Lung (tissue), 12 donors: ENCODE results near the gene DOCK4. TPM values are rescaled to one million over a fixed set of nuclear protein-coding genes. Genes with fewer than 3 reads are reported as not detected.

Experiments used
- ATAC-seq: fragments of 200-7000 bp; cut with Tn5 transposase; one replicate; pipeline ENCODE4 v1.9.1; 2020; ENCODE audit warnings: moderate number of reproducible peaks; ENCODE audit not compliant: insufficient read depth, low FRiP score
- DNase-seq, 3 donors: peaks; one replicate each; pipeline ENCODE4 v3.0.0-alpha.2; 2013 to 2017
- H3K27ac ChIP-seq, 2 donors: one replicate each; pipeline ENCODE4 v1.5.1; 2013; ENCODE audit warnings: mild to moderate bottlenecking in 2 of 2, moderate library complexity in 2 of 2, control low read depth in 1 of 2, inconsistent platforms in 1 of 2, low read depth in 1 of 2, low read length in 1 of 2
- H3K27me3 ChIP-seq, 3 donors: one replicate each; pipeline ENCODE4 v1.5.1; 2013; ENCODE audit warnings: low read length in 2 of 3; ENCODE audit not compliant: control insufficient read depth in 3 of 3, insufficient read depth in 3 of 3
- H3K36me3 ChIP-seq, 4 donors: one replicate each; pipeline ENCODE4 v1.5.1; 2013; ENCODE audit warnings: low read length in 4 of 4, mild to moderate bottlenecking in 1 of 4, moderate library complexity in 1 of 4; ENCODE audit not compliant: control insufficient read depth in 4 of 4, insufficient read depth in 4 of 4
- H3K4me1 ChIP-seq, 5 donors: one replicate each; pipeline ENCODE4 v1.5.1; 2013; ENCODE audit warnings: low read length in 5 of 5, mild to moderate bottlenecking in 2 of 5, moderate library complexity in 1 of 5; ENCODE audit not compliant: control insufficient read depth in 5 of 5, insufficient read depth in 5 of 5
- H3K4me3 ChIP-seq: one replicate; pipeline ENCODE4 v1.5.1; 2013; ENCODE audit warnings: mild to moderate bottlenecking, control low read depth, moderate library complexity
- H3K9ac ChIP-seq, 2 donors: one replicate each; pipeline ENCODE4 v1.5.1; 2013; ENCODE audit warnings: low read length in 2 of 2, control low read depth in 1 of 2; ENCODE audit not compliant: insufficient read depth in 1 of 2
- H3K9me3 ChIP-seq, 4 donors: one replicate each; pipeline ENCODE4 v1.5.1; 2013; ENCODE audit warnings: low read length in 3 of 4, mild to moderate bottlenecking in 1 of 4, moderate library complexity in 1 of 4; ENCODE audit not compliant: control insufficient read depth in 4 of 4, insufficient read depth in 3 of 4
- WGBS, 2 donors: extraction: QIAGEN DNeasy Blood & Tissue Kit; methylation state at CpG; one replicate each; pipeline ENCODE4 v1.1.7; 2013; 5-methylcytosine and 5-hydroxymethylcytosine counted together
- polyA plus RNA-seq, 2 donors: library from polyadenylated mRNA; stranded (reverse); fragments of 200-250 nt; gene quantifications; one replicate each; pipeline ENCODE4 v1.2.1, GENCODE V29; 2013
- total RNA-seq, 2 donors: library from RNA; depleted of rRNA in 1 of 2; stranded (reverse); fragments of >200 nt in 1 of 2; gene quantifications; one replicate each; pipeline ENCODE4 v1.2.1, GENCODE V29; 2014 to 2021
- TF ChIP-seq, protein P1 (sequence below): IDR thresholded peaks from 2 replicates; pipeline ENCODE4 v1.5.1; 2012; ENCODE audit warnings: mild to moderate bottlenecking; ENCODE audit errors: control extremely low read depth, extremely low read depth
- donor health status: control.
- donor health status: control.
- donor health status: Bipolar disorder and iron deficiency.
- donor health status: healthy.
- donor health status: DM: yes; HTN: yes; CAD: no.

Gene DOCK4
- total and polyA plus RNA-seq, 4 donors = 18.7 to 163 (median 40.3) TPM

GRCh38 chr7:112001091-112001826, 204.9 kb downstream of the DOCK4 start:
- Histone ChIP-seq H3K4me3 (no peak overlapping the region), H3K9ac (no peak overlapping the region), H3K27me3 (no peaks in the 10 kb centered on the region), H3K4me1 (peaks cover 1 to 28% (median 7%) of the 10 kb centered on the region in 5 donors), H3K36me3 (peaks cover 0 to 5% (median 4%) of the 10 kb centered on the region in 4 donors), H3K27ac (peak overlapping the region in 1 of 2 donors; percentile 14), H3K9me3 (no peaks in the 10 kb centered on the region)
- TF ChIP-seq, protein P1, sequence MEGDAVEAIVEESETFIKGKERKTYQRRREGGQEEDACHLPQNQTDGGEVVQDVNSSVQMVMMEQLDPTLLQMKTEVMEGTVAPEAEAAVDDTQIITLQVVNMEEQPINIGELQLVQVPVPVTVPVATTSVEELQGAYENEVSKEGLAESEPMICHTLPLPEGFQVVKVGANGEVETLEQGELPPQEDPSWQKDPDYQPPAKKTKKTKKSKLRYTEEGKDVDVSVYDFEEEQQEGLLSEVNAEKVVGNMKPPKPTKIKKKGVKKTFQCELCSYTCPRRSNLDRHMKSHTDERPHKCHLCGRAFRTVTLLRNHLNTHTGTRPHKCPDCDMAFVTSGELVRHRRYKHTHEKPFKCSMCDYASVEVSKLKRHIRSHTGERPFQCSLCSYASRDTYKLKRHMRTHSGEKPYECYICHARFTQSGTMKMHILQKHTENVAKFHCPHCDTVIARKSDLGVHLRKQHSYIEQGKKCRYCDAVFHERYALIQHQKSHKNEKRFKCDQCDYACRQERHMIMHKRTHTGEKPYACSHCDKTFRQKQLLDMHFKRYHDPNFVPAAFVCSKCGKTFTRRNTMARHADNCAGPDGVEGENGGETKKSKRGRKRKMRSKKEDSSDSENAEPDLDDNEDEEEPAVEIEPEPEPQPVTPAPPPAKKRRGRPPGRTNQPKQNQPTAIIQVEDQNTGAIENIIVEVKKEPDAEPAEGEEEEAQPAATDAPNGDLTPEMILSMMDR = no peak
- no peak for ATAC-seq
- DNase-seq = no peak
- WGBS, 2 donors = 80 to 87% methylated on average over 6 of the region's 6 CpGs

DNA sequence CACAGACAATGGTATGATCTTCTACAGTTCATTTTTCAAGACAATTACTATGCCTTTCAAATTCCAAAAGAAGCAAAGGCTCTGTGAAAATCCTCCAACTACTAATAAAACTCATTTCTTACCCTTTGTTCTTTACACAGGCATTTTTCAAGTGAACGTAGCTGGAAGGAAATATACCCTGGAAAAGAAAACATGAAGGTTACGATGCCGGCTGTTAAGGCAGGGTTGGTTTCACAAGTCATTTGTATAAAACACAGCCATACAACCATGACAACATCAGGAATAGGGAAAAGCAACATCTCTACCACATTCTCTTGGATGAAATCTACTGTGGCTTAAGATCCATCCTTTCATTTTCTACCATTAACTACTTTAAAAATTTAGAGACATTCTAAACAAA, 207.9 kb downstream of the DOCK4 start:
- Histone ChIP-seq H3K36me3 (peaks cover 0 to 14% (median 5%) of the 10 kb centered on the region in 4 donors), H3K27me3 (no peaks in the 10 kb centered on the region), H3K9me3 (no peaks in the 10 kb centered on the region), H3K27ac (no peak overlapping the region), H3K9ac (no peak overlapping the region), H3K4me1 (peaks cover 0 to 4% (median under 1%) of the 10 kb centered on the region in 5 donors), H3K4me3 (no peak overlapping the region)
- DNase-seq (peak in 1 of 3 donors; percentile 42), ATAC-seq (no peak)
- TF ChIP-seq, protein P1 = no peak
- WGBS, 2 donors = 75 to 87% methylated on average over 3 of the region's 3 CpGs

DNA sequence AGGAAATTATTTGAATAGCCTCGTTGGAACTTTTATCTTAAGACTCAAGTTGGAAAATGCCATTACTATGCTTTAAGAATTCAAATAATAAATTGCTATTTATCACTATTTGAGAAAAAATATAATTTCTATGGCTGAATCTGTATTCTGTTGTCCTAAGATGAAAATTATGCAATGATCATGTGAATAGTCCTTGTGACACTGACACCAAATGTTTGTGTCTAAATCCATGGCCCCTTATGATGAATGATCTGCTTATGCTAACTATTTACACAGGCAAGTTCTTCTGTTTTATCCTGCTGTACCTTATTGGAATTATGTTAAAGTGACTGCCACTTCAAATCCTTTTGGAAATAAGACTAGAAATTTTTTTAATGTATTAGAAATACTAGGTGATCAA, 208.7 kb downstream of the DOCK4 start:
- no peak overlapping the region for H3K4me3 ChIP-seq
- TF ChIP-seq, protein P1 = no peak
- 71 to 88% methylated on average over 1 of the region's 1 CpG for WGBS, 2 donors
- peaks cover 0 to 18% (median 4%) of the 10 kb centered on the region in 4 donors for H3K36me3 ChIP-seq
- no peak overlapping the region for H3K9ac ChIP-seq
- no peaks in the 10 kb centered on the region for H3K27me3 ChIP-seq
- DNase-seq (no peak), ATAC-seq (no peak)
- H3K4me1 ChIP-seq = no peaks in the 10 kb centered on the region
- no peaks in the 10 kb centered on the region for H3K9me3 ChIP-seq
- no peak overlapping the region for H3K27ac ChIP-seq
